Neutrophil (primary cell): Measurements from ENCODE around the gene EDA.

Source experiments
- H3K27ac ChIP-seq: fragments of 200-600 bp; sonication (generic); 2 replicates; pipeline ENCODE4 v1.5.1; 2016; ENCODE audit warnings: mild to moderate bottlenecking, moderate library complexity
- H3K27me3 ChIP-seq: fragments of 200-600 bp; sonication (generic); 2 replicates; pipeline ENCODE4 v1.6.0; 2016; ENCODE audit warnings: mild to moderate bottlenecking
- H3K36me3 ChIP-seq: fragments of 200-600 bp; sonication (generic); 2 replicates; pipeline ENCODE4 v1.5.1; 2017
- H3K4me1 ChIP-seq, 2 experiments: fragments of 200-600 bp in 1 of 2; sonication (generic) in 1 of 2; 1 replicate in 1 of 2; 2 replicates in 1 of 2; pipeline versions ENCODE4 v1.5.1 to v1.6.1; 2013 to 2016; ENCODE audit warnings: low read depth in 1 of 2, low read length in 1 of 2, mild to moderate bottlenecking in 1 of 2, moderate library complexity in 1 of 2; ENCODE audit not compliant: control insufficient read depth in 1 of 2, insufficient read depth in 1 of 2
- H3K4me3 ChIP-seq, 2 experiments: fragments of 200-600 bp in 1 of 2; sonication (generic) in 1 of 2; 1 replicate in 1 of 2; 2 replicates in 1 of 2; pipeline ENCODE4 v1.5.1; 2013 to 2016; ENCODE audit warnings: low read depth in 1 of 2, low read length in 1 of 2, mild to moderate bottlenecking in 1 of 2, moderate library complexity in 1 of 2
- H3K9me3 ChIP-seq: fragments of 200-600 bp; sonication (generic); 2 replicates; pipeline ENCODE4 v1.5.1; 2016
- TF ChIP-seq, protein P1 (sequence below): fragments of 200-600 bp; sonication (generic); IDR thresholded peaks from 2 replicates; pipeline ENCODE4 v1.5.1; 2016; ENCODE audit warnings: antibody characterized with exemption

The EDA gene

DNA sequence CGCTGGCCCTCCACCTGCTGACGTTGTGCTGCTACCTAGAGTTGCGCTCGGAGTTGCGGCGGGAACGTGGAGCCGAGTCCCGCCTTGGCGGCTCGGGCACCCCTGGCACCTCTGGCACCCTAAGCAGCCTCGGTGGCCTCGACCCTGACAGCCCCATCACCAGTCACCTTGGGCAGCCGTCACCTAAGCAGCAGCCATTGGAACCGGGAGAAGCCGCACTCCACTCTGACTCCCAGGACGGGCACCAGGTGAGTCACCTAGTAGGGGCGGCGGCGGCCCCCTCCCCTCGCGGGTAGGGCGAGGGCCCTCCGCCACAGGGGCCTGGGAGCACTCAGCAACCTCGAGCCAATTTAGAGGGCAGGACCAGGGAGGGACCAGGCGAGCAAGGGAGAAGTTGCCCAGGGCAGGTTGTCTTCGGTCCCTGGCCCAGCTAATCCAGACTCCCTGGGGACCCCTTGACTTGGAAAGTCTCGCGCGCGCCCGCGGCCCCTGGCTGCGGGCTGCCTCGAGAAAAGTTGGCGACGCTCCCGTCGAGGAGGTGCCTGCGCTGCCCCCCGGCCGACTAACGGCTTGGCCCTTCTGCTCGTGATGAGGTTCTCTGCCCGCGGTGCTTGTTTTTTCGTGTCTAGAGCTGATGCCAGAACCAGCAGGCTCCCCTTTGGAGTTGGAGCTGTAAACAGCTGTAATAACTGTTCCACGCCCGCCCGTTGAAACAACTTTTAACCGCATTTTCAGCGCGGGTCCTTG is 717 bp downstream of the EDA start:
- Histone ChIP-seq H3K9me3 (no peaks in the 10 kb centered on the region), H3K4me3 (no peak overlapping the region), H3K27me3 (peaks cover 50% of the 10 kb centered on the region), H3K27ac (no peak overlapping the region), H3K4me1 (no peaks in the 10 kb centered on the region), H3K36me3 (no peaks in the 10 kb centered on the region)
- TF ChIP-seq, protein P1, sequence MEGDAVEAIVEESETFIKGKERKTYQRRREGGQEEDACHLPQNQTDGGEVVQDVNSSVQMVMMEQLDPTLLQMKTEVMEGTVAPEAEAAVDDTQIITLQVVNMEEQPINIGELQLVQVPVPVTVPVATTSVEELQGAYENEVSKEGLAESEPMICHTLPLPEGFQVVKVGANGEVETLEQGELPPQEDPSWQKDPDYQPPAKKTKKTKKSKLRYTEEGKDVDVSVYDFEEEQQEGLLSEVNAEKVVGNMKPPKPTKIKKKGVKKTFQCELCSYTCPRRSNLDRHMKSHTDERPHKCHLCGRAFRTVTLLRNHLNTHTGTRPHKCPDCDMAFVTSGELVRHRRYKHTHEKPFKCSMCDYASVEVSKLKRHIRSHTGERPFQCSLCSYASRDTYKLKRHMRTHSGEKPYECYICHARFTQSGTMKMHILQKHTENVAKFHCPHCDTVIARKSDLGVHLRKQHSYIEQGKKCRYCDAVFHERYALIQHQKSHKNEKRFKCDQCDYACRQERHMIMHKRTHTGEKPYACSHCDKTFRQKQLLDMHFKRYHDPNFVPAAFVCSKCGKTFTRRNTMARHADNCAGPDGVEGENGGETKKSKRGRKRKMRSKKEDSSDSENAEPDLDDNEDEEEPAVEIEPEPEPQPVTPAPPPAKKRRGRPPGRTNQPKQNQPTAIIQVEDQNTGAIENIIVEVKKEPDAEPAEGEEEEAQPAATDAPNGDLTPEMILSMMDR: no peak

GRCh38 chrX:69618803-69619202 is 2.9 kb downstream of the EDA start:
- H3K27ac ChIP-seq: no peak overlapping the region
- no peaks in the 10 kb centered on the region for H3K9me3 ChIP-seq
- peaks cover 50% of the 10 kb centered on the region for H3K27me3 ChIP-seq
- TF ChIP-seq, protein P1: no peak
- H3K4me3 ChIP-seq: no peak overlapping the region
- H3K36me3 ChIP-seq: no peaks in the 10 kb centered on the region
- H3K4me1 ChIP-seq: no peaks in the 10 kb centered on the region

- H3K36me3 ChIP-seq: no peaks in the 10 kb centered on the region
- H3K27ac ChIP-seq: no peak overlapping the region
- TF ChIP-seq, protein P1: no peak
- no peaks in the 10 kb centered on the region for H3K4me1 ChIP-seq
- H3K4me3 ChIP-seq: no peak overlapping the region
- H3K27me3 ChIP-seq: no peaks in the 10 kb centered on the region
- H3K9me3 ChIP-seq: no peaks in the 10 kb centered on the region
Observed at GRCh38 chrX:69626129-69626528, 10.2 kb downstream of the EDA start.

- TF ChIP-seq, protein P1: no peak
Observed at GRCh38 chrX:69627744-69628143, 11.8 kb downstream of the EDA start.

GRCh38 chrX:69630147-69630546 is 14.2 kb downstream of the EDA start:
- Histone ChIP-seq H3K36me3 (no peaks in the 10 kb centered on the region), H3K4me3 (no peak overlapping the region), H3K9me3 (no peaks in the 10 kb centered on the region), H3K4me1 (no peaks in the 10 kb centered on the region), H3K27ac (no peak overlapping the region), H3K27me3 (no peaks in the 10 kb centered on the region)
- TF ChIP-seq, protein P1: no peak

More at GRCh38 chrX:69627744-69628143, 11.8 kb downstream of the EDA start:
- Histone ChIP-seq H3K27me3 (no peaks in the 10 kb centered on the region), H3K9me3 (no peaks in the 10 kb centered on the region), H3K4me1 (no peaks in the 10 kb centered on the region), H3K4me3 (no peak overlapping the region), H3K27ac (no peak overlapping the region), H3K36me3 (no peaks in the 10 kb centered on the region)
